ENCODE results near the gene SMIM22. TPM values are rescaled to one million over a fixed set of nuclear protein-coding genes. Genes with fewer than 3 reads are reported as not detected.
A peak's percentile ranks its signal among the peaks of the same experiment; 100 is the strongest.

The SMIM22 gene
- total RNA-seq, 4 donors from 2014 or later: 10.1 to 20.9 (median 18.7) TPM; not detected in 1

GRCh38 chr16:4826526-4826925 is 31.4 kb downstream of the SMIM22 start:
- DNase-seq (ENCODE audit: low spot score in 2 of 2): no peak
- Histone ChIP-seq H3K9me3 (no peaks in the 10 kb centered on the region), H3K4me1 (no peaks in the 10 kb centered on the region), H3K27ac (no peak overlapping the region), H3K27me3 (no peaks in the 10 kb centered on the region), H3K36me3 (peaks cover 93% of the 10 kb centered on the region), H3K4me3 (no peak overlapping the region)
- 92% methylated on average over 4 of the region's 4 CpGs for WGBS
- TF ChIP-seq POLR2AphosphoS5 (IDR thresholded peaks at IDR 0.05): no peak
- TF ChIP-seq, protein P1, sequence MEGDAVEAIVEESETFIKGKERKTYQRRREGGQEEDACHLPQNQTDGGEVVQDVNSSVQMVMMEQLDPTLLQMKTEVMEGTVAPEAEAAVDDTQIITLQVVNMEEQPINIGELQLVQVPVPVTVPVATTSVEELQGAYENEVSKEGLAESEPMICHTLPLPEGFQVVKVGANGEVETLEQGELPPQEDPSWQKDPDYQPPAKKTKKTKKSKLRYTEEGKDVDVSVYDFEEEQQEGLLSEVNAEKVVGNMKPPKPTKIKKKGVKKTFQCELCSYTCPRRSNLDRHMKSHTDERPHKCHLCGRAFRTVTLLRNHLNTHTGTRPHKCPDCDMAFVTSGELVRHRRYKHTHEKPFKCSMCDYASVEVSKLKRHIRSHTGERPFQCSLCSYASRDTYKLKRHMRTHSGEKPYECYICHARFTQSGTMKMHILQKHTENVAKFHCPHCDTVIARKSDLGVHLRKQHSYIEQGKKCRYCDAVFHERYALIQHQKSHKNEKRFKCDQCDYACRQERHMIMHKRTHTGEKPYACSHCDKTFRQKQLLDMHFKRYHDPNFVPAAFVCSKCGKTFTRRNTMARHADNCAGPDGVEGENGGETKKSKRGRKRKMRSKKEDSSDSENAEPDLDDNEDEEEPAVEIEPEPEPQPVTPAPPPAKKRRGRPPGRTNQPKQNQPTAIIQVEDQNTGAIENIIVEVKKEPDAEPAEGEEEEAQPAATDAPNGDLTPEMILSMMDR (IDR thresholded peaks at IDR 0.05): no peak
- no peak for TF ChIP-seq EP300 (IDR thresholded peaks at IDR 0.05)
- no peak for TF ChIP-seq POLR2A (IDR thresholded peaks at IDR 0.05)

DNA sequence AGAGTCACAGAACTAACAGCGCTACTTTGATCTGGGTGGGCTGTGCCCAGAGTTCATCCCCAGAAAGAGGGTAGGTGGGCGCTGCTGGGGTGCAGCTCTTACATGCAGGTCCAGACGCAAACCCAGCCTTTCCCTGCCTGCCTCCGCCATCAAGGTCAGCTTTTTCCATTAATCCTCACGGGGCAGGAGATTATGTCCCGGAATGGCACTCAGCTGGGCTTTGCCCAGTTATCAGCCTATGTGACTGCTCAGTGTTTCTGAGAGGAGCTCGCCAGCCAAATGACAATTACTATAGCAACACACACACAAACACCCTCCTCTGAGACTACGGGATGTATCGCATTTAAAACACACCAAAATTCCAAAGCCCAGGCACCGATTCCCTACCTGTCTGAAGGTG is 31.8 kb downstream of the SMIM22 start:
- no peaks in the 10 kb centered on the region for H3K9me3 ChIP-seq
- DNase-seq (ENCODE audit: low spot score in 2 of 2): no peak
- H3K4me1 ChIP-seq: no peaks in the 10 kb centered on the region
- no peak overlapping the region for H3K4me3 ChIP-seq
- 92% methylated on average over 9 of the region's 10 CpGs for WGBS
- TF ChIP-seq EP300 (IDR thresholded peaks at IDR 0.05) (no peak), POLR2AphosphoS5 (IDR thresholded peaks at IDR 0.05) (no peak), POLR2A (IDR thresholded peaks at IDR 0.05) (no peak)
- TF ChIP-seq, protein P1 (IDR thresholded peaks at IDR 0.05): no peak
- H3K27me3 ChIP-seq: no peaks in the 10 kb centered on the region
- peaks cover 93% of the 10 kb centered on the region for H3K36me3 ChIP-seq
- H3K27ac ChIP-seq: no peak overlapping the region

DNA sequence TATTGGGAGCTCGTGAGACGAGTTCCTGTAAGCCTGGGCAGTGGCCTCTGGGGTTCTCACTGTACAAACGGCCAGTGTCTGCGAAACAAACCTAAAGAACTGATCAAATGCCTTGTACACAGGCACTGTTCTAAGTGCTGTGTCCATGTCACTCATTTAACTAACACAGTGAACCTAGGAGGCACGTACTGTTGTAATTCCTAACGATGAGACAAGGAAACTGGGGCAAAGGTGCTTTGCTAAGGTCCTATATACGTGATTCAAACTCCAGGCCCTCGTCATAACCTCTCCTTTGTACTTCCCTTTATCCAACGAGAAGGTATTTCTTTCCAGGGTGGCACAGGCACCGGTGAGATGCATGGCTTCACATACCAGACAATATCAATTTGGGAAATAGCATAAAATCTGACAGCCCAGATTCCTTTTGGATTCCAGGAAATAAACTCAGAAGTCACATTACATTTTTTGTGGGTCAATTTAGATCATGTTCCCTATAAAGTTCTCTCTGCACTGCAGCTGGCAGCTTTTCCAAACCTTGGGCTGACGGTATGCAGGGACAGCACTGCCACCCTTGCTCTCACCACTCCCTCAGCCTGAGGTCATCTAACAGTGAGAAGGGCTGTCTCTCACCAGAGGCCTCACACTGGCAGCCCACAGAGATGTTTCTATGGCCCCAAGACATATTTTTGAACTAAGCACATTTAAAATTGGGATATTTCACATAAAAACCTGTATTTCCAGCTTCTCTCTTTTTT is 33.6 kb downstream of the SMIM22 start:
- Histone ChIP-seq H3K36me3 (peaks cover 87% of the 10 kb centered on the region), H3K9me3 (no peaks in the 10 kb centered on the region), H3K4me3 (no peak overlapping the region), H3K4me1 (no peaks in the 10 kb centered on the region), H3K27me3 (no peaks in the 10 kb centered on the region), H3K27ac (no peak overlapping the region)
- TF ChIP-seq EP300 (IDR thresholded peaks at IDR 0.05) (no peak), POLR2AphosphoS5 (IDR thresholded peaks at IDR 0.05) (no peak), POLR2A (IDR thresholded peaks at IDR 0.05) (no peak)
- TF ChIP-seq, protein P1 (IDR thresholded peaks at IDR 0.05): no peak
- WGBS: 93% methylated on average over 11 of the region's 11 CpGs
- DNase-seq (ENCODE audit: low spot score in 2 of 2): no peak

DNA sequence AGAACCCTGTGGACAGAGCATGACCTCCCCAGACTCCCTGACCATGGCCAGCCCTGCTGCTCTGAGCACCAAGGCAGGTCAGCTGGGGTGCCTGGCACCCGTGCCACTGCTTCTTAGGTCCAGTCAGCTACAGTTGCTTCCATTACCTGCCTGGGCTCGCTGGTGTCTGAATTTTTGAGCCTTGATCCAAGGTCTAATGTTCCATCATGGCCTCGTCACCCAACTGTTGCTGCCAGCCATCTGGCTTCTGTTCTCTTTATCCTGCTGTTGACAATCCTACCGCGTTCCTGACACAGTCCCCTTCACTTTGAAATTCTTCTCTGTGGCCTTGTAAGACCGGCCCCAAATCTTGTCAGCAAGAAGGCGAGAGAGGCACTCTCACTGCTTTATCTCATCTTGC is 35.2 kb downstream of the SMIM22 start:
- no peak for DNase-seq (ENCODE audit: low spot score in 2 of 2)
- Histone ChIP-seq H3K4me1 (no peaks in the 10 kb centered on the region), H3K36me3 (peaks cover 83% of the 10 kb centered on the region), H3K27me3 (no peaks in the 10 kb centered on the region), H3K27ac (no peak overlapping the region), H3K4me3 (no peak overlapping the region), H3K9me3 (no peaks in the 10 kb centered on the region)
- TF ChIP-seq POLR2AphosphoS5 (IDR thresholded peaks at IDR 0.05) (no peak), EP300 (IDR thresholded peaks at IDR 0.05) (no peak), POLR2A (IDR thresholded peaks at IDR 0.05) (no peak)
- TF ChIP-seq, protein P1 (IDR thresholded peaks at IDR 0.05): no peak
- 88% methylated on average over 6 of the region's 7 CpGs for WGBS

DNA sequence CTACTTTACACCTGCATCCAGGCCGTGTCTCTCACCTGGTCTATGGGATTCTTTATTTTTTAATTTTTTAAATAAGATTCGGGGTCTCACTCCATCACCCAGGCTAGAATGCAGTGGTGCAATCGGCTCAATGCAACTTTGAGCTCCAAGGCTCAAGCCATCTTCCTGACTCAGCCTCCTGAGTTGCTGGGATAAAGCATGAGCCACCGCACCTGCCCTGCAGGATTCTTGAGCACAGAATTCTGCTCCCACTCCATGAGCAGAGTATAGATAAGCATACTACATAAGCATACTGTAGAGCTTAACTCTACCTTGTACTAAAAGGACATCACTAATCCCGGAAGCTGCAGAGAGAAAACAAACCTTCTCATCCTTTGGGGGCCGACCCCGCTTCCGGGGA is 36.4 kb downstream of the SMIM22 start:
- Histone ChIP-seq H3K9me3 (no peaks in the 10 kb centered on the region), H3K27ac (no peak overlapping the region), H3K4me1 (no peaks in the 10 kb centered on the region), H3K4me3 (no peak overlapping the region), H3K36me3 (peaks cover 80% of the 10 kb centered on the region), H3K27me3 (no peaks in the 10 kb centered on the region)
- TF ChIP-seq EP300 (IDR thresholded peaks at IDR 0.05): no peak
- no peak for TF ChIP-seq POLR2AphosphoS5 (IDR thresholded peaks at IDR 0.05)
- TF ChIP-seq POLR2A (IDR thresholded peaks at IDR 0.05): no peak
- TF ChIP-seq, protein P1 (IDR thresholded peaks at IDR 0.05): no peak
- peak in 1 of 2 donors; percentile 11 for DNase-seq (ENCODE audit: low spot score in 2 of 2)
- WGBS: 96% methylated on average over 8 of the region's 8 CpGs
